ENCODE results near the gene MBD2.

- TF ChIP-seq POLR2A (IDR thresholded peaks at IDR 0.05) (no peak), CTCF (IDR thresholded peaks at IDR 0.05) (no peak)
Observed at GRCh38 chr18:54229421-54230059, 5.1 kb upstream of the MBD2 start.
